Upper lobe of right lung (tissue), 1 donor: ENCODE measurements around the gene RNF4. TPM values are rescaled to one million over a fixed set of nuclear protein-coding genes. Genes with fewer than 3 reads are reported as not detected.

ENCODE experiments used
- ATAC-seq: fragments of 200-7000 bp; cut with Tn5 transposase; one replicate; pipeline ENCODE4 v1.9.1; 2020; ENCODE audit warnings: mild to moderate bottlenecking, moderate library complexity
- DNase-seq: peaks from one replicate; pipeline ENCODE4 v3.0.0-alpha.2; 2020
- H3K27ac ChIP-seq: fragments of 200-600 bp; one replicate; pipeline ENCODE4 v1.8.0; 2022
- H3K27me3 ChIP-seq: fragments of 200-600 bp; one replicate; pipeline ENCODE4 v1.8.0; 2022; ENCODE audit warnings: mild to moderate bottlenecking
- H3K36me3 ChIP-seq: fragments of 200-600 bp; one replicate; pipeline ENCODE4 v1.8.0; 2022
- H3K4me1 ChIP-seq: fragments of 200-600 bp; one replicate; pipeline ENCODE4 v1.8.0; 2022
- H3K4me3 ChIP-seq: fragments of 200-600 bp; one replicate; pipeline ENCODE4 v1.8.0; 2022; ENCODE audit warnings: mild to moderate bottlenecking
- H3K9me3 ChIP-seq: fragments of 200-600 bp; one replicate; pipeline ENCODE4 v1.8.0; 2022
- intact Hi-C: fragments of 100-400 bp; cut with DNase I; formaldehyde crosslinking; loops from one replicate; pipeline ENCODE4 v1.11.0; 2022
- total RNA-seq: library from RNA; stranded (reverse); fragmentation: NEBNext Ultra II Directional; extraction: Animal tissue kit (Norgen Biotek cat#: 25700); gene quantifications from one replicate; pipeline ENCODE4 v1.2.1, GENCODE V29; 2021
- TF ChIP-seq, protein P1 (sequence below): fragments of 200-600 bp; IDR thresholded peaks from one replicate; pipeline ENCODE4 v1.8.0; 2022; ENCODE audit warnings: antibody characterized with exemption
- donor health status: DM: no; HTN: yes; CAD: no; lungs with severe emphysema.

The RNF4 gene
- total RNA-seq, 1 donor from 2014 or later: 41.0 TPM

DNA sequence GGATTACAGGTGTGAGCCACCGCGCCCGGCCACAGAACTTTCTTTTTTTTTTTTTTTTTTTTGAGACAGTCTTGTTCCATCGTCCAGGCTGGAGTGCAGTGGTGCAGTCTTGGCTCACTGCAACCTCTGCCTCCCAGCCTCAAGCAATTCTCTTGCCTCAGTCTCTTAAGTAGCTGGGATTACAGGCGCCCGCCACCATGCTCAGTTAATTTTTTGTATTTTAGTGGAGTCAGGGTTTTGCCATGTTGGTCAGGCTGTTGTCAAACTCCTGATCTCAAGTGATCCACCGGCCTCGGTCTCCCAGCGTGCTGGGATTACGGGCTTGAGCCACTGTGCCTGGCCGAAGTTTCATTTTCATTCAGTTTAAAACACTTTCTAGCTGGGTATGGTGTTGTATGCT is 83.9 kb downstream of the RNF4 start:
- no peaks in the 10 kb centered on the region for H3K27me3 ChIP-seq
- no peak overlapping the region for H3K4me3 ChIP-seq
- TF ChIP-seq, protein P1, sequence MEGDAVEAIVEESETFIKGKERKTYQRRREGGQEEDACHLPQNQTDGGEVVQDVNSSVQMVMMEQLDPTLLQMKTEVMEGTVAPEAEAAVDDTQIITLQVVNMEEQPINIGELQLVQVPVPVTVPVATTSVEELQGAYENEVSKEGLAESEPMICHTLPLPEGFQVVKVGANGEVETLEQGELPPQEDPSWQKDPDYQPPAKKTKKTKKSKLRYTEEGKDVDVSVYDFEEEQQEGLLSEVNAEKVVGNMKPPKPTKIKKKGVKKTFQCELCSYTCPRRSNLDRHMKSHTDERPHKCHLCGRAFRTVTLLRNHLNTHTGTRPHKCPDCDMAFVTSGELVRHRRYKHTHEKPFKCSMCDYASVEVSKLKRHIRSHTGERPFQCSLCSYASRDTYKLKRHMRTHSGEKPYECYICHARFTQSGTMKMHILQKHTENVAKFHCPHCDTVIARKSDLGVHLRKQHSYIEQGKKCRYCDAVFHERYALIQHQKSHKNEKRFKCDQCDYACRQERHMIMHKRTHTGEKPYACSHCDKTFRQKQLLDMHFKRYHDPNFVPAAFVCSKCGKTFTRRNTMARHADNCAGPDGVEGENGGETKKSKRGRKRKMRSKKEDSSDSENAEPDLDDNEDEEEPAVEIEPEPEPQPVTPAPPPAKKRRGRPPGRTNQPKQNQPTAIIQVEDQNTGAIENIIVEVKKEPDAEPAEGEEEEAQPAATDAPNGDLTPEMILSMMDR: no peak
- no peak for ATAC-seq
- peak; percentile 27 for DNase-seq
- no peak overlapping the region for H3K27ac ChIP-seq
- intact Hi-C loops: no loop called here
- no peaks in the 10 kb centered on the region for H3K4me1 ChIP-seq
- no peaks in the 10 kb centered on the region for H3K36me3 ChIP-seq
- no peaks in the 10 kb centered on the region for H3K9me3 ChIP-seq

DNA sequence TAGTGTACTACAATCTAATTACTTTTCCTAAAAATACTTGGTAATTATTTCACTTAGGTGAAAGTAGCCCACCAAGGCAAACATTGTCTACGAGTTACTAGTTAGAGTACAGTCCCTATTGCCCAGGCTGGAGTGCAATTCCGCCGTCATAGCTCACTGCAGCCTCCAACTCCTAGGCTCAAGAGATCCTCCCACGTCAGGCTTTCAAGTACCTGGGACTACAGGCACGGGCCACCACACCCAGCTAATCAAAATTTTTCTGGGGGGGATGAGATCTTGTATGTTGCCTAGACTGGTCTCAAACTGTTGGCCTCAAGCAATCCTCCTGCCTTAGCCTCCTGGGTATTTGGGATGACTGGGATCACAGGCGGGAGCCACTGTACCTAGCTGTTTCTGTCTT is 89.4 kb downstream of the RNF4 start:
- intact Hi-C loops: no loop called here
- no peak for DNase-seq
- ATAC-seq: no peak
- Histone ChIP-seq H3K4me3 (no peak overlapping the region), H3K4me1 (peaks cover 3% of the 10 kb centered on the region), H3K27me3 (no peaks in the 10 kb centered on the region), H3K36me3 (no peaks in the 10 kb centered on the region), H3K9me3 (no peaks in the 10 kb centered on the region), H3K27ac (no peak overlapping the region)
- TF ChIP-seq, protein P1: no peak

DNA sequence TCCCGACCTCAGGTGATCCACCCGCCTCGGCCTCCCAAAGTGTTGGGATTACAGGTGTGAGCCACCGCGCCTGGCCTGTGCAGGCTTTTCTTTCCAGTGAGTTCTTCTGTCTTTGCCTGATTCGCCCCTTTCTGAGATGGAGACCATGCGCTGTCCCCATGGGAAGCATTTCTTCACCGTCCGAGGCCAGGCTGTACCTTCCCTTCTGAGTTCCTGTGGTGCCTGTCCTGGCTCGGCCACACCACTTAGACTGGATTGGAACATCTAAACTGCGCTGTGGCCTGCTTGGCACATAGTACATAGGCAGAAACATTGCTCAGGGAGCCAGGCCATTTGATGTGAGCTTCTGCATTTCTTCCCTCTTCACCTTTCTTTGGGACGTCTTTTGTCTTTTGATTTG is 91.3 kb downstream of the RNF4 start:
- TF ChIP-seq, protein P1: no peak
- no peak overlapping the region for H3K27ac ChIP-seq
- H3K27me3 ChIP-seq: no peaks in the 10 kb centered on the region
- intact Hi-C loops: no loop called here
- no peaks in the 10 kb centered on the region for H3K9me3 ChIP-seq
- ATAC-seq (no peak), DNase-seq (no peak)
- no peak overlapping the region for H3K4me3 ChIP-seq
- H3K36me3 ChIP-seq: no peaks in the 10 kb centered on the region
- H3K4me1 ChIP-seq: peaks cover 3% of the 10 kb centered on the region

Other genes with a start within 250 kb of the RNF4 start
- 13.0 TPM for gene HAUS3, start 227.0 kb upstream of the RNF4 start, total RNA-seq
- gene POLN, start 227.0 kb upstream of the RNF4 start, total RNA-seq: 2.7 TPM
- 72.7 TPM for gene MXD4, start 207.0 kb upstream of the RNF4 start, total RNA-seq
- 16.6 TPM for gene ZFYVE28, start 50.5 kb upstream of the RNF4 start, total RNA-seq
- not detected for gene CFAP99, start 50.2 kb upstream of the RNF4 start, total RNA-seq
- 28.9 TPM for gene FAM193A, start 67.5 kb downstream of the RNF4 start, total RNA-seq